Osteocyte (in vitro differentiated cells): Measurements from ENCODE around the gene WNT7B. TPM values are rescaled to one million over a fixed set of nuclear protein-coding genes. Genes with fewer than 3 reads are reported as not detected.

Experiments used
- DNase-seq: peaks from one replicate; pipeline ENCODE4 v3.0.0; 2021; ENCODE audit warnings: mixed read lengths; ENCODE audit not compliant: unreplicated experiment; ENCODE audit errors: extremely low spot score
- H3K27ac Mint-ChIP-seq: one replicate; pipeline ENCODE4 v1.8.0; 2021; ENCODE audit warnings: mild to moderate bottlenecking, mixed read lengths; ENCODE audit not compliant: unreplicated experiment
- H3K27me3 Mint-ChIP-seq: one replicate; pipeline ENCODE4 v1.8.0; 2021; ENCODE audit warnings: mixed read lengths; ENCODE audit not compliant: unreplicated experiment
- H3K36me3 Mint-ChIP-seq: one replicate; pipeline ENCODE4 v1.8.0; 2021; ENCODE audit warnings: mixed read lengths; ENCODE audit not compliant: unreplicated experiment
- H3K4me1 Mint-ChIP-seq: one replicate; pipeline ENCODE4 v1.8.0; 2021; ENCODE audit warnings: mixed read lengths; ENCODE audit not compliant: unreplicated experiment
- H3K4me3 Mint-ChIP-seq: one replicate; pipeline ENCODE4 v1.8.0; 2021; ENCODE audit warnings: mild to moderate bottlenecking, moderate library complexity, mixed read lengths; ENCODE audit not compliant: unreplicated experiment
- H3K9me3 Mint-ChIP-seq: one replicate; pipeline ENCODE4 v1.8.0; 2021; ENCODE audit warnings: mixed read lengths; ENCODE audit not compliant: unreplicated experiment
- CTCF ChIP-seq: fragments of 200-600 bp; sonication (generic); IDR thresholded peaks from 2 replicates; pipeline ENCODE4 v1.5.0; 2021; ENCODE audit warnings: antibody characterized with exemption, mild to moderate bottlenecking, moderate library complexity
- total RNA-seq: library from RNA; stranded (reverse); gene quantifications from 2 replicates; pipeline ENCODE4 v1.2.1, GENCODE V29; 2021

Gene WNT7B
- total RNA-seq, 1 donor from 2014 or later, result 2.3 TPM

- Mint-ChIP-seq H3K36me3 (peaks cover 4% of the 10 kb centered on the region), H3K9me3 (no peaks in the 10 kb centered on the region), H3K27me3 (peaks cover 12% of the 10 kb centered on the region)
Measured at GRCh38 chr22:45916515-45916914, 60.4 kb downstream of the WNT7B start.

GRCh38 chr22:45915841-45916240 lies 61.1 kb downstream of the WNT7B start:
- DNase-seq, result no peak
- no peak for TF ChIP-seq CTCF
- H3K27me3 Mint-ChIP-seq, result peaks cover 12% of the 10 kb centered on the region
- peaks cover 4% of the 10 kb centered on the region for H3K36me3 Mint-ChIP-seq
- H3K4me3 Mint-ChIP-seq, result no peak overlapping the region
- H3K27ac Mint-ChIP-seq, result no peak overlapping the region
- H3K4me1 Mint-ChIP-seq, result peaks cover 30% of the 10 kb centered on the region
- H3K9me3 Mint-ChIP-seq, result no peaks in the 10 kb centered on the region

More at GRCh38 chr22:45916515-45916914, 60.4 kb downstream of the WNT7B start:
- Mint-ChIP-seq H3K4me3 (no peak overlapping the region), H3K27ac (no peak overlapping the region), H3K4me1 (peaks cover 30% of the 10 kb centered on the region)
- DNase-seq, result no peak
- no peak for TF ChIP-seq CTCF

GRCh38 chr22:45915151-45915550 lies 61.8 kb downstream of the WNT7B start:
- H3K36me3 Mint-ChIP-seq, result peaks cover 4% of the 10 kb centered on the region
- no peak overlapping the region for H3K27ac Mint-ChIP-seq
- H3K4me1 Mint-ChIP-seq, result peaks cover 29% of the 10 kb centered on the region
- TF ChIP-seq CTCF, result no peak
- no peak for DNase-seq
- no peak overlapping the region for H3K4me3 Mint-ChIP-seq
- H3K9me3 Mint-ChIP-seq, result no peaks in the 10 kb centered on the region
- H3K27me3 Mint-ChIP-seq, result peaks cover 12% of the 10 kb centered on the region

- Mint-ChIP-seq H3K4me1 (peaks cover 26% of the 10 kb centered on the region), H3K27me3 (peaks cover 12% of the 10 kb centered on the region), H3K27ac (no peak overlapping the region), H3K9me3 (no peaks in the 10 kb centered on the region), H3K36me3 (peaks cover 4% of the 10 kb centered on the region), H3K4me3 (no peak overlapping the region)
- no peak for DNase-seq
- TF ChIP-seq CTCF, result no peak
Measured at GRCh38 chr22:45914309-45914708, 62.7 kb downstream of the WNT7B start.

- Mint-ChIP-seq H3K9me3 (no peaks in the 10 kb centered on the region), H3K27me3 (peaks cover 12% of the 10 kb centered on the region), H3K4me1 (peaks cover 21% of the 10 kb centered on the region)
Measured at GRCh38 chr22:45912910-45913309, 64.1 kb downstream of the WNT7B start.

More at GRCh38 chr22:45912910-45913309, 64.1 kb downstream of the WNT7B start:
- no peak overlapping the region for H3K4me3 Mint-ChIP-seq
- H3K27ac Mint-ChIP-seq, result no peak overlapping the region
- peaks cover 4% of the 10 kb centered on the region for H3K36me3 Mint-ChIP-seq
- no peak for TF ChIP-seq CTCF
- no peak for DNase-seq
